GM18951 (cell line): ENCODE data around the gene TIGD1.

ENCODE experiments used
- POLR2A ChIP-seq: IDR thresholded peaks from 4 replicates; pipeline ENCODE4 v1.6.1; 2011; ENCODE audit warnings: mild to moderate bottlenecking; ENCODE audit not compliant: insufficient read length, insufficient read depth; ENCODE audit errors: extremely low read depth
- in situ Hi-C: fragments of 300-500 bp; cut with MboI; formaldehyde crosslinking; loops from one replicate; pipeline ENCODE4 v1.12.0; 2022; ENCODE audit warnings: low sequenced_read_pairs, mixed read lengths, inconsistent platforms; ENCODE audit not compliant: unreplicated experiment

TIGD1 gene

GRCh38 chr2:232516551-232516950 is 33.8 kb downstream of the TIGD1 start:
- in situ Hi-C loops = loop anchor here (10.0 kb wide), 1 partner anchor 72 kb away; no protein-coding TSS in a partner anchor
- no peak for TF ChIP-seq POLR2A

DNA sequence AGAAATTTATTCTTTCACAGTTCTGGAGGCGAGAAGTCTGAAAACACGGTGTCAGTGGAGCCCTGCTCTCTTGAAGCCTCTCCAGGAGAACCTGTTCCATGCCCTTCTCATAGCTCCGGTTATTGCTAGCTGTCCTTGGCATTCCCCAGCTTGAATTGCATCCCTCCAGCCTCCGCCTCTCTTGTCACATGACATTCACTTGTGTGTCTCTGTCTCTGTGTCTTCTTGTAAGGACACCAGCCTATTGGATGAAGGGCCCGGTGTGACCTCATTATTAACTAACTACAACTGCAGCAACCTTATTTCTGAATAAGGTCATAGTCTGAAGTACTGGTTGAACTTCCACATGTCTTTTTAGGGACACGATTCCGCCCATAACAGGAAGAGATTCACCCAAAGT is 34.7 kb downstream of the TIGD1 start:
- in situ Hi-C loops = loop anchor here (10.0 kb wide), 1 partner anchor 71 kb away; no protein-coding TSS in a partner anchor

GRCh38 chr2:232513353-232513752 is 37.0 kb downstream of the TIGD1 start:
- in situ Hi-C loops = loop anchor here (10.0 kb wide), 1 partner anchor 69 kb away; no protein-coding TSS in a partner anchor
- no peak for TF ChIP-seq POLR2A

More for the DNA sequence above, 34.7 kb downstream of the TIGD1 start:
- no peak for TF ChIP-seq POLR2A

DNA sequence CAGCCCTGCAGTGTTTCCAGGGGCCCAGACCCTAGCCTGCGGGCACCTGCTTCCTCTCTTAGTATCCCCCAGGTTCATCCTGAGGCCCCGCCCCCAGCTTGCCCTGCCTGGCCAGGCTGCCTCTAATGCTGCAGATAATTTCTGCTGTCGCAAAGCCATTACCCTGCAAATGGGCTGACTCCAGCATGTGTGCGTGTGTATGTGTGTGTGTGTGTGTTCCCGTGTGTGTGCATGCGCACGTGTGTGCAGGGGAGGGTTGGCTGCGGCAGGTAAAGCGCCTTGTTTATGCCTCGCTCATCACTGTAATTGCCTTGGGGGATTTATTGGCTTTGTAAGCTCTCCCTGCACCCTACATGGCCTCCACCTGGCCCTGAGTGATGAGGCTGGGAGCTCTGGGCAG is 37.8 kb downstream of the TIGD1 start:
- no peak for TF ChIP-seq POLR2A
- in situ Hi-C loops = loop anchor here (10.0 kb wide), 1 partner anchor 68 kb away; no protein-coding TSS in a partner anchor

- TF ChIP-seq POLR2A = no peak
- in situ Hi-C loops = loop anchor here (10.0 kb wide), 1 partner anchor 67 kb away; no protein-coding TSS in a partner anchor
Observed at GRCh38 chr2:232511336-232511890, 38.9 kb downstream of the TIGD1 start.

GRCh38 chr2:232508251-232508650 is 42.1 kb downstream of the TIGD1 start:
- no peak for TF ChIP-seq POLR2A
- in situ Hi-C loops = no loop called here

- no peak for TF ChIP-seq POLR2A
- in situ Hi-C loops = no loop called here
Observed at GRCh38 chr2:232506709-232507108, 43.6 kb downstream of the TIGD1 start.

- in situ Hi-C loops = no loop called here
- TF ChIP-seq POLR2A = no peak
Observed at GRCh38 chr2:232505856-232506255, 44.5 kb downstream of the TIGD1 start.

- in situ Hi-C loops = no loop called here
- no peak for TF ChIP-seq POLR2A
Observed at GRCh38 chr2:232504438-232504837, 45.9 kb downstream of the TIGD1 start.

GRCh38 chr2:232503809-232504323 is 46.5 kb downstream of the TIGD1 start:
- in situ Hi-C loops = no loop called here
- TF ChIP-seq POLR2A = no peak

GRCh38 chr2:232502911-232503808 is 47.2 kb downstream of the TIGD1 start:
- in situ Hi-C loops = no loop called here
- no peak for TF ChIP-seq POLR2A

GRCh38 chr2:232502511-232502910 is 47.8 kb downstream of the TIGD1 start:
- no peak for TF ChIP-seq POLR2A
- in situ Hi-C loops = no loop called here

DNA sequence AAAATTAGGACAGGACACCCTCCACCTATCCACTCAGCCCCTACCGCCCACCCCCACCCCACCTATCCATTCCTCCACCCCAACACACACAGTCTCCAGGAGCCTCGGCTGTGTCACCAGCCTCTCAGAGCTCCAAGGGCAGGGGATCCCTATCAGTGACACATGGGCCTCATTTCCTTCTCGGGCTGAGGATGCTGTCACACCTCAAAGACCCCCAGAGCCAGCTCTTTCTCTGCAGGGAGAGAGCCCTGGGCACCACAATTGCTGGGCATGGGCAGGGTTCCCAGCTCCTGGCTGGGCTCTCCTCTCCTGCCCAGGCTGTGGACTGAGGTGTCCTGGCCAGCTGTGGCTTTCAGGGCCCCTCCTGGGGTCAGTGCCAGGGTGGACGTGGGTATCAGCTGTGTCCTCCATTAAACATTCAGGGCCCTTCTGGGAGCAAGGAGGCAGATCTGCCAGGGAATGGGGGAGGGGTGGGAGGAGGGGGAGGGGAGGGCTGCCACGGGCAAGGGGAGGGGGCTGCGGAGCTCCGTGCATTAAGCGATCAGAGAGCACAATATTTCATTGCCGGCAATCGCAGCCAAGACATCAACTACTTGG is 48.5 kb downstream of the TIGD1 start:
- no peak for TF ChIP-seq POLR2A
- in situ Hi-C loops = no loop called here

GRCh38 chr2:232501331-232501771 is 49.0 kb downstream of the TIGD1 start:
- in situ Hi-C loops = no loop called here
- no peak for TF ChIP-seq POLR2A

DNA sequence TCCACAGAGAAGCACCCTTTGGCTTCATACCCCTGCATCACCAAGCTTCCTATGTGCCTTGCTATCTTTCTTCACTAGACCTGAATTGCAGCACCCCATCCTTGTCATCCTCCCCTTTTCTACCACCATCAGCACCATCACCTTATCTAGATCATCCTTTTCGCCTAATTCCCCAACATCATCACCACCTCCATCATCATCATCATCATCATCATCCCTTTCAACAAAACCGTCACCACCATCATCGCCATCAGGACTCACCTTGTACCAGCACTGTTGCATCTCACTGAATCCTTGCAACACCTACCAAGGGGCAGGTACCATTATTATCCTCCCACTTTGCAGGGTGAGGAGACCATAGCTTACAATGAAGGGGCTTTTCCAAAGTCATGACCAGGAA is 51.9 kb downstream of the TIGD1 start:
- TF ChIP-seq POLR2A = no peak
- in situ Hi-C loops = no loop called here
